OCI-LY1 (cell line): Measurements from ENCODE around the gene RAB25.

ENCODE experiments used
- H2AFZ ChIP-seq: fragments of 200-600 bp; sonication (generic), shearing (Covaris generic); 2 replicates; pipeline ENCODE4 v1.6.0; 2014; ENCODE audit warnings: antibody characterized with exemption, mild to moderate bottlenecking, low read length
- H3F3A ChIP-seq: fragments of 200-600 bp; sonication (generic), shearing (Covaris generic); 2 replicates; pipeline ENCODE4 v1.6.0; 2014; ENCODE audit warnings: mild to moderate bottlenecking, antibody characterized with exemption, low read length, moderate library complexity; ENCODE audit not compliant: insufficient read depth
- H3K27ac ChIP-seq: fragments of 200-600 bp; sonication (generic); 2 replicates; pipeline ENCODE4 v1.5.1; 2014; ENCODE audit warnings: low read length, mixed run types, mild to moderate bottlenecking, low read depth; ENCODE audit not compliant: poor library complexity, severe bottlenecking
- H3K27me3 ChIP-seq: fragments of 200-600 bp; sonication (generic); 2 replicates; pipeline ENCODE4 v1.6.0; 2014; ENCODE audit warnings: antibody characterized with exemption, mild to moderate bottlenecking, low read length, moderate library complexity; ENCODE audit not compliant: insufficient read depth
- H3K36me3 ChIP-seq: fragments of 200-600 bp; sonication (generic); 2 replicates; pipeline ENCODE4 v1.6.1; 2014; ENCODE audit warnings: mild to moderate bottlenecking, antibody characterized with exemption, low read length, moderate library complexity, mixed read lengths; ENCODE audit not compliant: insufficient read depth
- H3K4me1 ChIP-seq: fragments of 200-600 bp; sonication (generic); 2 replicates; pipeline ENCODE4 v1.5.1; 2014; ENCODE audit warnings: mild to moderate bottlenecking, low read length, moderate library complexity; ENCODE audit not compliant: insufficient read depth, severe bottlenecking
- H3K4me2 ChIP-seq: fragments of 200-600 bp; sonication (generic), shearing (Covaris generic); 2 replicates; pipeline ENCODE4 v1.6.1; 2014; ENCODE audit warnings: low read length
- H3K4me3 ChIP-seq: fragments of 200-600 bp; sonication (generic); 2 replicates; pipeline ENCODE4 v1.5.1; 2014; ENCODE audit warnings: low read length, low read depth, mild to moderate bottlenecking, mixed read lengths; ENCODE audit not compliant: poor library complexity, severe bottlenecking
- H3K79me2 ChIP-seq: fragments of 200-600 bp; shearing (Covaris generic); 2 replicates; pipeline ENCODE4 v1.6.1; 2016; ENCODE audit warnings: mixed run types, low read length, mixed read lengths; ENCODE audit not compliant: insufficient read depth
- H3K9ac ChIP-seq: fragments of 200-600 bp; sonication (generic), shearing (Covaris generic); 2 replicates; pipeline ENCODE4 v1.6.1; 2014; ENCODE audit warnings: mild to moderate bottlenecking, low read length, mixed read lengths
- H3K9me2 ChIP-seq: fragments of 200-600 bp; sonication (generic), shearing (Covaris generic); 2 replicates; pipeline ENCODE4 v1.6.1; 2014; ENCODE audit warnings: low read depth, mild to moderate bottlenecking, low read length, mixed read lengths
- H3K9me3 ChIP-seq: fragments of 200-600 bp; shearing (Covaris generic); 2 replicates; pipeline ENCODE4 v1.6.1; 2014; ENCODE audit warnings: low read length, mixed read lengths
- H4K20me1 ChIP-seq: fragments of 200-600 bp; sonication (generic), shearing (Covaris generic); 2 replicates; pipeline ENCODE4 v1.6.0; 2016; ENCODE audit warnings: mild to moderate bottlenecking, low read length; ENCODE audit not compliant: insufficient read depth
- EZH2 ChIP-seq: fragments of 200-600 bp; sonication (generic), shearing (Covaris generic); IDR thresholded peaks from 2 replicates; pipeline ENCODE4 v1.8.0; 2017; ENCODE audit warnings: borderline replicate concordance, mixed run types, mild to moderate bottlenecking, antibody characterized with exemption, low read length, moderate library complexity, mixed read lengths
- TF ChIP-seq, protein P1 (sequence below): fragments of 200-600 bp; sonication (generic), shearing (Covaris generic); IDR thresholded peaks from 2 replicates; pipeline ENCODE4 v1.5.1; 2017; ENCODE audit warnings: mild to moderate bottlenecking, antibody characterized with exemption, low read length, moderate library complexity, mixed read lengths

Gene RAB25

GRCh38 chr1:156045076-156045475 is 15.9 kb upstream of the RAB25 start:
- Histone ChIP-seq H3K4me1 (no peaks in the 10 kb centered on the region), H3K4me2 (no peak overlapping the region), H3K27me3 (no peaks in the 10 kb centered on the region), H3K9me2 (no peaks in the 10 kb centered on the region), H3K36me3 (peaks cover 70% of the 10 kb centered on the region), H3K4me3 (no peak overlapping the region), H3F3A (no peaks in the 10 kb centered on the region), H3K9ac (no peak overlapping the region), H4K20me1 (no peaks in the 10 kb centered on the region), H2AFZ (no peak overlapping the region), H3K9me3 (no peaks in the 10 kb centered on the region), H3K79me2 (no peaks in the 10 kb centered on the region), H3K27ac (no peak overlapping the region)
- TF ChIP-seq, protein P1, sequence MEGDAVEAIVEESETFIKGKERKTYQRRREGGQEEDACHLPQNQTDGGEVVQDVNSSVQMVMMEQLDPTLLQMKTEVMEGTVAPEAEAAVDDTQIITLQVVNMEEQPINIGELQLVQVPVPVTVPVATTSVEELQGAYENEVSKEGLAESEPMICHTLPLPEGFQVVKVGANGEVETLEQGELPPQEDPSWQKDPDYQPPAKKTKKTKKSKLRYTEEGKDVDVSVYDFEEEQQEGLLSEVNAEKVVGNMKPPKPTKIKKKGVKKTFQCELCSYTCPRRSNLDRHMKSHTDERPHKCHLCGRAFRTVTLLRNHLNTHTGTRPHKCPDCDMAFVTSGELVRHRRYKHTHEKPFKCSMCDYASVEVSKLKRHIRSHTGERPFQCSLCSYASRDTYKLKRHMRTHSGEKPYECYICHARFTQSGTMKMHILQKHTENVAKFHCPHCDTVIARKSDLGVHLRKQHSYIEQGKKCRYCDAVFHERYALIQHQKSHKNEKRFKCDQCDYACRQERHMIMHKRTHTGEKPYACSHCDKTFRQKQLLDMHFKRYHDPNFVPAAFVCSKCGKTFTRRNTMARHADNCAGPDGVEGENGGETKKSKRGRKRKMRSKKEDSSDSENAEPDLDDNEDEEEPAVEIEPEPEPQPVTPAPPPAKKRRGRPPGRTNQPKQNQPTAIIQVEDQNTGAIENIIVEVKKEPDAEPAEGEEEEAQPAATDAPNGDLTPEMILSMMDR = no peak
- TF ChIP-seq EZH2 = no peak

DNA sequence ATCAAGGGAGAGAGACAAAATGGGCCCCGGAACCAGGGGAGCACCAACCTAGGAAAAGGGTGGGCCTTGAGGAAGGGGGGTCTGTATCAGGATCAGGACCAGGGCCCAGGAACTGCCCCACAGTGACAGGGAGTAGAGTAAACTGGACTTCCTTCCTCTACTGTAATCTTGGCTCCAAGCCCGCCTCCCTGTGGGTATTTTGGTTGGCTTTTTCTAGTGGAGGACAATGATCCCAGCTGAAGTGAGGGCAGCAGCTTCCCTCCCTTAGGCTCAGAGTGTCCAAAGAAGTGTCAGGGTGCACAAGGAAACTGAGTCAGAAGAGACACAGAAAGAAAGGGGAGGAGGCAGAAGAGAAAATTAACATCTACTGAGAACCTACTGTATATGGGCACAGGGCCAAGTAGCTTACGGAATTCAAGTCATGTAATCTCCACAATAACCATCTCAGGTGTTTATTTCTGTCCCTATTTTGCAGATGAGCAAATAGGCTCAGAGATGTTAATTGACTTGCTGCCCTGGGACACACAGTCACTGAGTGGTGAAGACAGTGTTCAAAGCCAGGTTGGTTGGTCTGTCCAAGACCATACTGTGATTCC is 12.2 kb upstream of the RAB25 start:
- peaks cover 7% of the 10 kb centered on the region for H3K4me1 ChIP-seq
- no peaks in the 10 kb centered on the region for H3F3A ChIP-seq
- no peak overlapping the region for H3K27ac ChIP-seq
- H3K36me3 ChIP-seq = peaks cover 45% of the 10 kb centered on the region
- H3K4me2 ChIP-seq = no peak overlapping the region
- no peaks in the 10 kb centered on the region for H4K20me1 ChIP-seq
- no peaks in the 10 kb centered on the region for H3K9me3 ChIP-seq
- H3K27me3 ChIP-seq = no peaks in the 10 kb centered on the region
- TF ChIP-seq, protein P1 = no peak
- TF ChIP-seq EZH2 = no peak
- H2AFZ ChIP-seq = no peak overlapping the region
- no peaks in the 10 kb centered on the region for H3K79me2 ChIP-seq
- no peak overlapping the region for H3K4me3 ChIP-seq
- H3K9me2 ChIP-seq = no peaks in the 10 kb centered on the region
- H3K9ac ChIP-seq = no peak overlapping the region

GRCh38 chr1:156050376-156050775 is 10.6 kb upstream of the RAB25 start:
- TF ChIP-seq, protein P1 = no peak
- no peak for TF ChIP-seq EZH2
- Histone ChIP-seq H3K4me3 (no peak overlapping the region), H4K20me1 (no peaks in the 10 kb centered on the region), H3K27ac (no peak overlapping the region), H3F3A (no peaks in the 10 kb centered on the region), H3K79me2 (no peaks in the 10 kb centered on the region), H3K9me2 (no peaks in the 10 kb centered on the region), H2AFZ (no peak overlapping the region), H3K36me3 (peaks cover 34% of the 10 kb centered on the region), H3K27me3 (no peaks in the 10 kb centered on the region), H3K9me3 (no peaks in the 10 kb centered on the region), H3K4me2 (no peak overlapping the region), H3K4me1 (peaks cover 9% of the 10 kb centered on the region), H3K9ac (no peak overlapping the region)
